GM21423 (cell line): ENCODE results near the gene PDZD2.
"Not testable (repeated sequence)": the region's sequence is repeated elsewhere in the genome, so short reads cannot be mapped to it uniquely, and the experiment has no call there.

ENCODE experiments used
- ATAC-seq: cut with Tn5 transposase; IDR thresholded peaks from one replicate; pipeline ENCODE4 v1.9.1; 2021; ENCODE audit warnings: mild to moderate bottlenecking, moderate library complexity; ENCODE audit not compliant: unreplicated experiment

PDZD2 gene

DNA sequence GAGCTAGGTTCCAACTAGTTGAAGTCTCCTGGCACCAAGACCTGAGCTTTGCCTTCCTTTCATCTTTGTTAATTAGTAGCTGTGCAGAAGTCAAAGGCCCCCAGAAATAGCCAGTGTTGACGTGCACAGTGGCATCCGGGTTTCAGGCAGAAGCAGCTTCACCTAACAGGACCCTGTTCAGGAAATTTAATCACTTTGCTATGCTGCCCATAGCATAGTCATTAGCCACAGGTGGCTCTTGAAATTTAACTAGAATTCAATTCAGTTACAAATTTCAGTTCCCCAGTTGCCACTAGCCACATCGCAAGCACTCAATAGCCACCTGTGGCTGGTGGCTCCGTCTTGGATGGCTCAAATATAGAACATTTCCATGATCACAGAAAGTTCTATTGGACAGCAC is 356.1 kb downstream of the PDZD2 start:
- peak; percentile 71 for ATAC-seq

DNA sequence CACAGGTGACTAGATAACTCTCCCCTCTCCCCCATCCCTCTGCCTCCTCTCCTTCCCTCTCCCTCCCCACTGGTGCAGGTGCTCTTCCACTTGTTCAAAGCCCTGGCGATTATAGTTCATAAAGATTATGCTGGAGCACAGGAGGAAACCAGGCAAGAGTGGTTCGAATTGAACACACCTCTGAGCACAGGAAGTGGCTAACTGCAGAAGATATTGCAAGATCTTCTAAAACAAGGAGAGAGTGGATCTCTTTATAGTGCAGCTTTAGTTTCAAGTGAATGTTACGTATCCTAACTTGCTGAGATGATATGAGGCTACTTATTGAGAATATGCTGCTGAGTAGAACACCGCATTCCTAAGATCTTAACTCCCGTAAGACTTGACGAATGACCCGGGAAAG is 356.8 kb downstream of the PDZD2 start:
- ATAC-seq = no peak

DNA sequence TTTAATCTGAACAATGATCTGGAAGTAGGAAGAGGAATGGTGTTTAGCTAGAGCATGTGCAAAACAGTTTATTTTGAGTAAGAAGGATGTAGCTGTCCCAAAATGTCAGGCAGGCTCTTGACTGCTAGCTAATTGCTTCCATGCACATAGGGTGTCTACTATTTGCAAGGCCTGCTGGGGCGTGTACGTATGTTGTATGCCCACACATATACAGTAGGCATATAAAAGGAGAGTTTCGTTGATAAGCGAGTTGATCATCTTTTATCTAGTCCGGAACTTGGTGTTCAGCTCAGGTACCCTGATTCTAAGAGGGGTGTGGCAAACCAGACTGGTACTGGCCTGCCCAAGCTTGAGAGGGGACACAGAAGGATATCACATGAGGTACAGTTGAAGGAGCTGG is 358.0 kb downstream of the PDZD2 start:
- no peak for ATAC-seq

DNA sequence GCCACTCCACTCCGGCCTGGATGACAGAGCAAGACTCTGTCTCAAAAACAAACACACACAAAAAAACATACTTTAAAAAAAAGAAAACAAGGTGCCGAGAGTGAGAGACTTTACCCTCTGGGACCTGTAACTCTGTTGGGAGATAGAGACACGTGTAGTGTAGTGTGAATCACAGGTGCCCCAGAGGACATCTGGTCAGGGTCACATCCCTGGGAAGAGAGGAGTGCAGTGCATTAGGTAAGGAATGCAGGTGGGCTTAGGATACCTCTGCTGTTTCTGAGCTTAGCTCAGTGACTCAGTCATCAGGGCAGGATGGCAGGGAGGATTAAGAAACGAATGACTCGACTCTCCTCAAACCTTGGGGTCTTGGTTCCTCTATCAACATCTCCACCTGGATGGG is 360.5 kb downstream of the PDZD2 start:
- ATAC-seq = no peak

DNA sequence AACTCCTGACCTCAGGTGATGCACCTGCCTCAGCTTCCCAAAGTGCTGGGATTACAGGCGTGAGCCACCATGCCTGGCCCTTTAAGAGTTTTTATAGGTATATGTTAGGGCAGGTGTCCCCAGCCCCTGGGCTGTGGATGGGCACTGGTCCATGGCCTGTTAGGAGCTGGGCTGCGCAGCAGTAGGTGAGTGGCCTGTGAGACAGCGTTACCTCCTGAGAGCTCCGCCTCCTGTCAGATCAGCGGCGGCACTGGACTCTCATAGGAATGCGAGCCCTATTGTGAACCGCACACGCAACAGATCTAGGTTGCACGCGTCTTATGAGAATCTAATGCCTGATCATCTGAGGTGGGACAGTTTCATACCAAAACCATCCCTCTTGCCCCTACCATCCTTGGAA is 361.8 kb downstream of the PDZD2 start:
- no peak for ATAC-seq

DNA sequence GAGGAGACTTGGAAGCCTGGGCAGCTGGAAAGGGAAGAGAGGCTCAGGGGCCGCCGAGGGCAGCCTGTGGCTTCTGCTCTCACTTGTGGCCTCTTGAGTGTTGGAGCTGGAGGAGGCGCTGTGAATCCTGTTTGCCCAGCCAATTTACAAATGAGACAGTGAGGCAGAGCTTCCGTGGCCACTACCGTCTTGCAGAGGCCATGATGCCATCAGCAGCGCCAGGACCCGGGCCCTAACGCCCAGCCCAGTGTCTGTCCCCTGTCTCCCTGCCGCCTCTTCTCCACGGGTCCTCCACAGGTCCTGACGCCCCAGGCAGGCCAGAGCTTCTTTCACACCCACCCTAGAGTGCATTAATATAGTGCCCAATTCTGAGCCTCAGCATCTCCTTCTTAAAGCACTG is 362.4 kb downstream of the PDZD2 start:
- no peak for ATAC-seq

DNA sequence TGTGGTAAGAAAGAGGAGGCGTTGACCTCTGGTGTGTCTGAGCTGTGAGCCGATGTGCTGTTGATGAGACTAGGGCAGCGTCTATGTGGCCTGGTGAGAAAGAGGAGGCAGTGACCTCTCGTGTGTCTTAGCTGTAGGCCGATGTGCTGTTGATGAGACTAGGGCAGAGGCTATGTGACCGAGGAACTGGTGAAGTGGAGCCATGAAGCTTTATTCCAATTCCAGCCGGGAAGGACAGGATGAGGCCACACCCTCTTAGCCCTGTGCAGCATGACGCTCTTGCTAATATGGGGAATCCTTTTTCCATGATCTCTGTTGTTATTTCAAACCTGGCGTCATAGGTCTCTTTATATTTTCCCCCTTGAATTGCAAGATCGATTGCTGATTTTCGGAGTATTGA is 362.8 kb downstream of the PDZD2 start:
- ATAC-seq = no peak

DNA sequence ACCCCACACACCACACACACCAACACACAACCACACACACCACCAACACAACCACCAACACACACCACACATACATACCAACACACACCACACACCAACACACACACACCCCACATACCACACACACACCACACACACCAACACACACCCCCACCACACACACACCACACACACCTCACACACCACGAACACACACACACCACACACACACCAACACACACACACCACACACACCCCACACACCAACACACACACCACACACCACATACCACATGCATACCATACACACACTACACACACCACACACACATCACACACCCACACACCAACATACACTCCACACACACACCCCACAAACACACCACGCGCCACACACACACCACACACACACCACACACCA is 363.8 kb downstream of the PDZD2 start:
- ATAC-seq = no peak

DNA sequence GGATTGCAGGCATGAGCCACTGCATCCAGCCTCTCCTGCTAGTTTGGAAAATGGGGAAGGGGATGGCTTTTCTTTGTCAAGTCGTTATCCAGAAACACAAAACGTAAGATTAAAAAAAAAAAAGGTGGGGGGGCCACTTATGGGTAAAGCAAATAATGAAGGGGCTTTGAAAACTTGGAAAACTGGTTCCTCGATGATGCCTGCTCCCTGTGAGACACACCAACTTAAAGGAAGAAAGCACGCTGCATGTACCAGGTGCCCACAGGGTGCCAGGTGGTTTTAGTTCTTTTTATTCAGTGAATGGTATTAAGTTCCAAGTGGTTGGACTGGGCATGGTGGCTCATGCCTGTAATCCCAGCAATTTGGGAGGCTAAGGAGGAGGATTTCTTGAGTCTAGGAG is 365.1 kb downstream of the PDZD2 start:
- peak; percentile 11 for ATAC-seq

DNA sequence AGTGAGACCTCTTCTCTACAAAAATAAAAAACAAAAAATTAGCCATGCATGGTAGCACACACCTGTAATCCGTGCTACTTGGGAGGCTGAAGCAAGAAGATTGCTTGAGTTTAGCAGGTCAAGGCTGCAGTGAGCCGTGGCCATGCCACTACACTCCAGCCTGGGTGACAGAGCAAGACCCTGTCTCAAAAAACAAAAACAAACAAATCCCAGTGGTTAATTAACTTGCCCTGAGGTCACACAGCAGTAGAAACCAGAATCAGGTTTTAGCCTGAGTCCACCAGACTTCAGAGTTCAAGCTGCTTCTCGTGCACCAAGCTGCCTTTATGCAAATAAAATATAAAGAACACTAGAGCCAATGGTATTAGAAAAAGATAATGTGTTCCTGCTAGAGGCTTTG is 365.5 kb downstream of the PDZD2 start:
- ATAC-seq = peak; percentile 78

DNA sequence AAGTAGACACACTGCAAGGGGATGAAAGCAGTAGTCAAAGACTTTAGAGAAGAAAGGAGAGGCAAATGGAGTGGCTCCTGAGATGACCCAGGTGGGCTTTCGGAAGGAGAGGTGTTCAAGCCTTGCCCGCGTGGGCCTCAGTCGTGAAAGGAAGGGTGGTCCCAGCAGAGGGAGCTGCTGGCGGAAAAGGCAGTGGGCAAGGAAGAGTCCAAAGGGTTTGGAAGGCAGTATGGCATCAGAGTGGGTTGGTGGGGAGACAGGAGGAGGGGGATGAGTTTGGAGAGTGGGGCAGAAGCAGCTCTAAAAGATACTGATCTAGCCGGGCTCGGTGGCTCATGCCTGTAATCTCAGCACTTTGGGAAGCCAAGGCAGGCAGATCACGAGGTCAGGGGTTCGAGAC is 369.8 kb downstream of the PDZD2 start:
- no peak for ATAC-seq

DNA sequence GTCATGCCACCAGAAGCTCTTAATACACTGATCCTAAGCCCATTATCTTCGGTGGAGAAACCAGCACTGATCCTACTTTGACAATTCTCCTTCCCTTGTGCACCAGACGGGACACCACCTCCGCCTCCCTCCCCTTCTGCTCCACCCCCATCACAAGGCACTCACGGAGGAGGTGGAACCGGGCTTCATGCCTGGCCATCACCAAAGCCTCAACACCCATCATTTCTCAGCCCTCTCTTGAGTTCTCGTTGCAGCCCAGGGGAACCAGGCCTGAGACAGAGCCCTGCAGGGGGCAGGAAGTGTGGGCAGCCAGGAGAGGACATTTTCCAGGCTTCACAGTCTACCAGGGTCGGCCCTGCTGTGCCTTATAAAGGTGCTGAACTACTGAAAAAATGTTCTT is 374.7 kb downstream of the PDZD2 start:
- ATAC-seq = no peak

DNA sequence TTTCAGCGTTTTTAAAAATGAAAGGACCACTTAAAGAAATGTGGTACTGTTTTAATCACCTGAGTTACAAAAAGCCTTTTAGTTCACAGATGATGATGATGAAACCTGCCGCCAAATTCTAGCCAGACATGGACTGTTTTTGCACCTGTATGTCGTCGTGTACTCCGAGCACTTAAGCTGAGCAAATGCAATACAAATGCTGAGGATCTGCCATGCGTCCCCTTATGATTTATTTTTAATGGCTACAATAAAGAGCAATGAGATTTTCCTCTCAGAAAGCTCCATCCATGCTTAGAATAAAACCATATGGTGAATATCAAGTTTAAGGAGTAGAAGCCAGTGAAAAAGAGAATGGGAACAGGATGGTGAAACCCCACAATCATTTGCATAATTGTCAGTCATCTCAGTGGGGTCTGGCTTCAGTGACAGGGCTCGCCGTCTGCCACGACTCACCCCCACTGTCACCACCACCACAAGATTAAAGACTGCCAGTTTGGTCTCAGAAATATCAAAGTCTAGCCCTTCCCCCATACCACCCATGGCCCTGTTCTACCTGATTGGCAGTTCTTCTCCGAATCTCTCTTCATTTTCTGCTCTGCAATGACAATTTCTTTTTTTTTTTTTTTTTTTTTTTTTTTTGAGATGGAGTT is 375.3 kb downstream of the PDZD2 start:
- ATAC-seq = no peak

DNA sequence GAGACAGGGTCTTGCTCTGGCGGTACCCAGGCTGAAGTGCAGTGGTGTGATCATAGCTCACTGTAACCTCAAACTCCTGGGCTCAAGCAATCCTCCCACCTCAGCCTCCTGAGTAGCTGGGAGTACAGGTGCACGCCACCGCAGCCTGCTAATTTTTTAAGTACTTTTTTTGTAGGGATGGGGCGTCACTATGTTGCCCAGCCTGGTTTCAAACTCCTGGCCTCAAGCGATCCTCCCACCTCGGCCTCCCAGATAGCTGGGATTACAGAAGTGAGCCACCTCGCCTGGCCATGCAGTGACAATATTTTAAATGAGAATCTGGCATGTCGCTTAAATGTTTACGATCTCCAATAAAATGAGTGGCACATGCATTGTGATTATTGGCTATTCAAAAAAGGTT is 376.3 kb downstream of the PDZD2 start:
- ATAC-seq = not testable (repeated sequence)

DNA sequence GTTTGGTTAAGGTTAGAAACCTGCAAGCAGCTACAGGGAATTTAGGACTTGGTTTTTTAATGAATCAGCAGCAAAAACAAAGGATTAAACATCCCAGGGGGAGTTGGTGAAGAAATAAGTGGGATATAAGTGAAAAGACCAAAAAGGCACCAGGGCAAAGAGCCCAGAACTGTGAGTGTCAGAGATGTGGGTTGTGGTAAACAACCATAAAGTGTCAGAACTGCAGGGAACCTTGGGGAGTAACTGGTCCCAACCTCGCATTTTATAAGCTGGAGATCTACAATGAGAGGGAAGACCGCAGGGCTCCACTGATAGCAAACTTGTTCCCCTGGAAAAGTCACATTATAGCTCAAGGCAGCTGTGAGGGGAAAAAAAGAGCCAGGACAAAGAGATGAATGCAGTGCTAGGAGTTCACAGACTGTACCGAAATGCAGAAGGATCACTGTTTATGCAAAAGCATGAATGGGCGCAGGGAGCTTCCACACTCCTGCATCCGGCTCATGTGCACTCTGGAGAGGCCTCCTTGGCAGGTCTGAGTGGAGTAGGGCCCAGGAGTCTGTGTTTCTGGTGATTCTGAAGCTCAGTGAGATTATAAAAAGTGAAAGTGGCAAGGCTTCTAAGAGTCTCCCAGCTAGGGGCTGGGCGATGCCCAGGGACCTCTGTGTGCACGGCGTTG is 378.9 kb downstream of the PDZD2 start:
- ATAC-seq = no peak

DNA sequence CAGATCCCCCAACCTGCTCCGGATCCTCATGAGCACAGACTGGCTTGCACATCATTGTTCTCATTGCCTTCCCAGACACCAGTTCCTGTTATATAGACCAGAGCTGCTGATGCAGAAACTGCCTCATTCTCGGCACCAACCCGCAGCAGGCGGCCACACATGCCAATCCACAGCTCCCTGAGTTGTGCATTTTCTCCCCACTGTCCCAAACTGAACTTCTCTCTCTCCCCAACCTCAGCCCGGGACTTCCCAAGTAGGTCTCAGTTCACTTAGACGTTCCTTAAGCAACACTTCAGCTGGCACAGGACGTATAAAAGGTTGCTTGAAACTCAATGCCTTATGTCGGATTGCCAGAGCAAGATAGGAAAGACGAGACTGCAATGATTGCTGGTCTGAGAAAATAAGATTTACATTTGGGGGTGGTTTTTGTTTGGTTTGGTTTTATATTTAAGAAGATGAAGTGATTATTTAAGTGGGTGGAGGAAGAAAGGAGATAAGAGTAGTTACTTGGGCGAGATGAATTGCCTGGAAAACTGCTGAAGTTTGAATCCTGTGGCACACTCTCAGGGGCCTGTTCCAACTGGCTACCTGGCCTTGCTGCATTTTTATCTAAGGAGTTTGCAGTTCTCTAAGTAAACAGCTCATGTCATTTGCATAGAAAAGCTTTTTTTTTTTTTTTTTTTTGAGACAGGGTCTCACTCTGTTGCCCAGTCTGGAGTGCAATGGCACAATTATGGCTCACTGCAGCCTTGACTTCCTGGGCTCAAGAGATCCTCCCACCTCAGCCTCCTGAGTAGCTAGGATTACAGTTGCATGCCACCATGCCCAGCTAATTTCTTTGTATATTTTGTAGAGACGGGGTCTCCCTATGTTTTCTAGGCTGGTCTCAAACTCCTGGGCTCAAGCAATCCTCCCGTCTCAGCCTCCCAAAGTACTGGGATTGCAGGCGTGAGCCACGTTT is 379.8 kb downstream of the PDZD2 start:
- no peak for ATAC-seq

DNA sequence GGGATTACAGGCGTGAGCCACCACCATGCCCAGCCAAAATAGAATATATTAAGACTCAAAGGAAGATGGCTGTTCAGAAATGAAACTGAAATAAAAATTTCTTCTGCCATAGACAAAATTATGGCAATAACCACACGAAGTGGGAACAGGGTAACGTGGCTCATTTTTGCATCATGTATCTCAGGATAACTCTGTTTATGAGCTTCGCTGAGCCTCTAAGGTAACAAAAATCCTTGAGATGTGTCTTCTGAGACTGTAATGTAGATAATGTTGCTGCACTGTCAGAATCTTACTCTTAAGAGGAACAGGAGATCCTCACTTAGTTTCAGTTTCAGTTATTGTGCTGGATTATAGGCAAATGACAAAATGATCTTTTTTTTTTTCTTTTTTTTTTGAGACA is 381.3 kb downstream of the PDZD2 start:
- ATAC-seq = peak; percentile 91

DNA sequence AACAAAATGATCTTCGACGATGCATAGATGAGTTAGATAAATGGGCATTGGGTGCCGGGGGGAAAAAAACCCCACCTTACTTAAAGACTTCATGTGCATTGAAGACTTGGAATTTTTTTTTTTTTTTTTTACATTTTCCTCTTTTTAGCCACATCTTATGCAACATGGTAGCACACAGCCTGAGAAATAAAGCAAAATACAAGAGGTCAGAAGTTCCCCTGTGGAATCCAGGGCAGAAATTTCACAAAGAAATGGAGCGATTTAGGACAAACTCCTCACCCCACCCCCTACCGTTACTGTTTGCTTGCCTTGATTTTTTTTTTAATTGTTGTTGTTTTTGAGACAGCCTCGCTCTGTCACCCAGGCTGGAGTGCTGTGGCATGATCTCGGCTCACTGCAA is 382.0 kb downstream of the PDZD2 start:
- no peak for ATAC-seq

DNA sequence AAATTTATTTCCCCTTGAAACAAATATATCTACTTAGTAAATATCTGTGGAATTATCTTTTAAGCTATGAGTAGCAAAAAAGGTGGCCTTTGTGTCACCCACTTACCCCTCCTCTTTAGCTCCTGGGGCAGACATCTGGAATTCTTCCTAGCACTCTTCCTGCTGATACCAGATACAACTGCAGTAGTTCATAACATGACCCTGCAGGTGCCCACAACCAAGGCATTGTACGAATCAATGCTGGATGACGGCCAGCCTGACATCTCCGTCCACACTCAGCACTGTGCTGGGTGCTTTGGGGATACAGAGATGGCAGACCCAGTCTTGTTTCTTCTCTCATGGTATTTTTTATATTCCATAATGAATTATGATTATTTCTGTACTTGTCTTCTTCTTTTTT is 382.8 kb downstream of the PDZD2 start:
- no peak for ATAC-seq

DNA sequence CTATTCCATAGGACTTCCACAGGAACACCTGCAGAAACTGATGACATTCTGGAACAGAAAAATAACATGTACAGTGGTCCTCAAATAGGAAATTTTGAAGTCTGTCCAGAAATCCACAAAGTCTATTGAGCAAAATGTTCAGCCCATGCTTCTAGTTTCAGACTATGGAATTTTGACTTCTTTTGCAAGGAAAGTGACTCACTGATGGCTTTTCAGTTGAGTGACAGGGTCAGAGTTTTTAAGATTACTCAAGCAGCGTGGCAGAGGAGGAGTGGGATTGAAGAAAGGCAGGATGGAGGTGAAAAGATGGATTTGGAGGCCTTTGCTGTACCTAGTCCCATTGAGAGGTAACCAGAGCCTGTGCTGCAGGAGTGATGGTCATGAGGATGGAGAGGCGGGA is 383.7 kb downstream of the PDZD2 start:
- no peak for ATAC-seq

DNA sequence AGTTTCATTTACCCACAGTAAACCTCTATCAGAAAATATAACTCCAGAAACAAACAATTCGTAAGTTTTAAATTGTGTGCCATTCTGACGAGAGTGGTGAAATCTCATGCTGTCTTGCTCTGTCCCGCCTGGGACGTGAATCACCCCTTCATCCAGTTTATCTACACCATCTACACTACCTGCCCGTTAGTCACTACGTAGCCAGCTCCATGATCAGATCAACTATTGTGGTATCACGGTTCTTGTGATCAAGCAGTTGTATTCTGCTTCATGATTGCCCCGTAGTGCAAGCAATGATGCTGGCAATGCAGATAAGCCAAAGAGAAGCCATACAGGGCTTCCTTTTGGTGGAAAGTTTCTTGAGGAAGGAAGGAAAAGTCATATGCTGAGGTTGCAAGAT is 384.9 kb downstream of the PDZD2 start:
- no peak for ATAC-seq

DNA sequence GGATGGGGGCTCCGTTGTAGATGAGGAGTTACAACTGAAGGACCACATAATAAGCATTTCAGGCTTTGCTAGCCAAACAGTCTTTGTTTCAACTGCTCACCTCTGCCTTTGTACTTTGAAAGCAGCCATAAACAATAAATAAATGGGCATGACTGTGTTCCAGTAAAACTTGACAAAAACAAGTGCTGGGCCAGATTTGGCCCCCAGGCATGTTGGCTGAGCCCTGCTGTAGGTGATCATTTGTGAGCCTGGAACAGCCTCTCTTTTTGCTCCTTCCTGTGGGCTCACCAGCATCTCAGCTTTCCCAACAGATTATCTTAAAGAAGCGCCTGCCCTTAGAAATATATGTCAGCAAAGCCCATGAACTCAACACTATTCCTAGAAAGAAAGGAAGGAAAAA is 385.8 kb downstream of the PDZD2 start:
- ATAC-seq = no peak
